ENCODE results near the gene LRCH1. TPM values are rescaled to one million over a fixed set of nuclear protein-coding genes. Genes with fewer than 3 reads are reported as not detected.

Gene LRCH1
- total RNA-seq, 4 donors from 2014 or later = 42.7 to 66.0 (median 53.1) TPM

DNA sequence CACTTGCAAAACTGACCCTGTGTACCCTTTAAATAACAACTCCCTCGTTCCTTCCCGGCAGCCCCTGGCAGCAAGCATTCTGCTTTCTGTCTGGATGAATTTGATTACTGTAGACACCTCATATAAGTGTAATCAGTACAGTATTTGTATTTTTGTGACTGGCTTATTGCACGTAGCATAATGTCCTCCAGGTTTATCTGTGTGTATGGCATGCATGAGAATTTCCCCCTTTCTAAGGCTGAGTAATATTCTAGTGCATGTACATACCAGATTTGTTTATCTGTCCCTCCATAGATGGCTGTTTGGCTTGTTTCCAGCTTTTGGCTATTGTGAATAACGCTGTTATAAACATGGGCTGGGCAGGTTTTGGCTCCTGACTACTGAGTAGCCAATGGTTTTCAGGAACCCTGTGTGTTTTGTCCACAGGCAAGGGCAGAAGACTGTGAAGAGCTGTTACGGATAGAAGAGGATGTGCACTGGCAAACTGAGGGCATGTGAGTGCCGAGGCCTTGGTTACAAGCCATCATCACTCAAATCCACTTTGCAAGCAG, 146.0 kb downstream of the LRCH1 start:
- Histone ChIP-seq H3K27ac (replicated peaks in 1 of 4) (peak overlapping the region; percentile 47 to 66 (median 54)), H3K27me3 (no peaks in the 10 kb centered on the region), H3K4me1 (peaks cover 9 to 31% (median 26%) of the 10 kb centered on the region in 4 donors), H3K9me3 (no peaks in the 10 kb centered on the region), H3K36me3 (peaks cover 0 to 73% (median 49%) of the 10 kb centered on the region in 4 donors), H3K4me3 (no peak overlapping the region)
- TF ChIP-seq POLR2A (IDR thresholded peaks at IDR 0.05; ENCODE audit: low read depth) (no peak), EP300 (IDR thresholded peaks at IDR 0.05) (no peak), POLR2AphosphoS5 (IDR thresholded peaks at IDR 0.05) (no peak)
- TF ChIP-seq, protein P1, sequence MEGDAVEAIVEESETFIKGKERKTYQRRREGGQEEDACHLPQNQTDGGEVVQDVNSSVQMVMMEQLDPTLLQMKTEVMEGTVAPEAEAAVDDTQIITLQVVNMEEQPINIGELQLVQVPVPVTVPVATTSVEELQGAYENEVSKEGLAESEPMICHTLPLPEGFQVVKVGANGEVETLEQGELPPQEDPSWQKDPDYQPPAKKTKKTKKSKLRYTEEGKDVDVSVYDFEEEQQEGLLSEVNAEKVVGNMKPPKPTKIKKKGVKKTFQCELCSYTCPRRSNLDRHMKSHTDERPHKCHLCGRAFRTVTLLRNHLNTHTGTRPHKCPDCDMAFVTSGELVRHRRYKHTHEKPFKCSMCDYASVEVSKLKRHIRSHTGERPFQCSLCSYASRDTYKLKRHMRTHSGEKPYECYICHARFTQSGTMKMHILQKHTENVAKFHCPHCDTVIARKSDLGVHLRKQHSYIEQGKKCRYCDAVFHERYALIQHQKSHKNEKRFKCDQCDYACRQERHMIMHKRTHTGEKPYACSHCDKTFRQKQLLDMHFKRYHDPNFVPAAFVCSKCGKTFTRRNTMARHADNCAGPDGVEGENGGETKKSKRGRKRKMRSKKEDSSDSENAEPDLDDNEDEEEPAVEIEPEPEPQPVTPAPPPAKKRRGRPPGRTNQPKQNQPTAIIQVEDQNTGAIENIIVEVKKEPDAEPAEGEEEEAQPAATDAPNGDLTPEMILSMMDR (IDR thresholded peaks at IDR 0.05) = no peak
- 44% methylated on average over 6 of the region's 6 CpGs for WGBS
- DNase-seq (ENCODE audit: extremely low spot score) = no peak
- intact Hi-C loops (cut with DNase I) = no loop called here

DNA sequence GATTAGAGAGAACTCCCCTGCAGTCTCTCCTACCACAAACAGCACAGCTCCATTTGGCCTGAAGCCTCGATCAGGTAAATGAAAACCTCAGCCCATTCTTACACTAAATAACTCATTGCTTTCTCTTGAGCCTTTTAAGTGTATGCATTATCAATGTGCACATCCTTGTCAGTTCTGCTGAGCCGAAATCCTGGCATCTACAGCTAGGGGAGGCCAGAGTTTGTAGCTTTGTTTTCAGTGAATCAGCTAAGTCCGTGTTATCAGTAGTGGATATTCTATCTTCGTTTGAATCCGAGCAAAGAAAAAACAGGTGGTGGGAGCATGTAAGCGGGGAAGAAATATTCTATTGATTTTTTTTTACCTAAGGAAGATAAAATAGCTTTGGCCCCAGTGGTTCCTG, 159.6 kb downstream of the LRCH1 start:
- H3K4me3 ChIP-seq = no peak overlapping the region
- H3K9me3 ChIP-seq = no peaks in the 10 kb centered on the region
- no peak overlapping the region for H3K27ac ChIP-seq (replicated peaks in 1 of 4)
- intact Hi-C loops (cut with DNase I) = no loop called here
- H3K4me1 ChIP-seq = no peaks in the 10 kb centered on the region
- H3K27me3 ChIP-seq = no peaks in the 10 kb centered on the region
- 75% methylated on average over 6 of the region's 6 CpGs for WGBS
- TF ChIP-seq POLR2AphosphoS5 (IDR thresholded peaks at IDR 0.05) (no peak), POLR2A (IDR thresholded peaks at IDR 0.05; ENCODE audit: low read depth) (no peak), EP300 (IDR thresholded peaks at IDR 0.05) (no peak)
- TF ChIP-seq, protein P1 (IDR thresholded peaks at IDR 0.05) = no peak
- DNase-seq (ENCODE audit: extremely low spot score) = no peak
- peaks cover 15 to 72% (median 43%) of the 10 kb centered on the region in 4 donors for H3K36me3 ChIP-seq

DNA sequence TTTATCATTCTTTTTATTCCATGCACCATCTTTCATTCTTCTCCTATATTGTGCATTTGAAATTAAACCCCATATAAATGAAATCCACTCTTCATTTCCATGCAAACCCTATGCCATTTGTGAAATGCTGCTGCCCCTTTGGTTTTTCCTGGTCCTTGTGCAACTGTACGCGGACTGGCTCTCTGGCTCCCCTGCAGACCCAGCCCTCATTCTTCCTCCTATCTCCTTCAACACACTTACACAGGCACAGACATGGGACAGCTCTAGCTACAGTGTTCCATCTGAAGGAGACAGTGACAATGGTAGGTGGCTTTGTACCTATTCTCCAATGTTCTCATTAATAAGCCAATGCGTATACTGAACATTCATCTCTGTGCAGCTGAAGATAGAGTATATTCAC, 162.4 kb downstream of the LRCH1 start:
- H3K27me3 ChIP-seq = no peaks in the 10 kb centered on the region
- H3K4me3 ChIP-seq = no peak overlapping the region
- no peak for TF ChIP-seq POLR2A (IDR thresholded peaks at IDR 0.05; ENCODE audit: low read depth)
- TF ChIP-seq, protein P1 (IDR thresholded peaks at IDR 0.05) = no peak
- no peak for TF ChIP-seq EP300 (IDR thresholded peaks at IDR 0.05)
- TF ChIP-seq POLR2AphosphoS5 (IDR thresholded peaks at IDR 0.05) = no peak
- peaks cover 15 to 52% (median 26%) of the 10 kb centered on the region in 4 donors for H3K36me3 ChIP-seq
- intact Hi-C loops (cut with DNase I) = no loop called here
- no peak for DNase-seq (ENCODE audit: extremely low spot score)
- no peaks in the 10 kb centered on the region for H3K4me1 ChIP-seq
- WGBS = 90% methylated on average over 3 of the region's 3 CpGs
- H3K9me3 ChIP-seq = no peaks in the 10 kb centered on the region
- no peak overlapping the region for H3K27ac ChIP-seq (replicated peaks in 1 of 4)

DNA sequence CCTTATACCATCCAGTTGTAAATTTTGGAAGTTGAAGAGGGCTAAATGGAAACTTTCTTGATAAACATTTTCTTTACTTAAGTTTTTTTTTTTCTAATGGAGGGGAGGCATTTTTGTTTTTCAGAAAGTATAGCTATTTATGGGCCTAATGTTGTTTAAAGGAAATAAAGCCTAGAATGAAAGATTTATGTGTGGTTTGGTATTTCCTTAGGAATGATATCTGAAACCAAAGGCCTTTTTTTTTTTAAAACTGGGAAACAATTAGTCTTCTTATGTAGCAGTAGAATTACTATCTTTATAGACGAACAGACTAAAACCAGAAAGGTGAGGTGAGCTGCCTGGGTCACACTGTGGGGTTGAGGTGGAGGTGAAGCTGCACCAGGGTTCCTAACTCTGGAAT, 163.9 kb downstream of the LRCH1 start:
- no peak for DNase-seq (ENCODE audit: extremely low spot score)
- Histone ChIP-seq H3K36me3 (peaks cover 7 to 38% (median 18%) of the 10 kb centered on the region in 4 donors), H3K27ac (replicated peaks in 1 of 4) (no peak overlapping the region), H3K9me3 (no peaks in the 10 kb centered on the region), H3K27me3 (no peaks in the 10 kb centered on the region), H3K4me3 (no peak overlapping the region), H3K4me1 (no peaks in the 10 kb centered on the region)
- TF ChIP-seq POLR2AphosphoS5 (IDR thresholded peaks at IDR 0.05) = no peak
- no peak for TF ChIP-seq POLR2A (IDR thresholded peaks at IDR 0.05; ENCODE audit: low read depth)
- TF ChIP-seq, protein P1 (IDR thresholded peaks at IDR 0.05) = no peak
- intact Hi-C loops (cut with DNase I) = no loop called here
- 86% methylated on average over 1 of the region's 1 CpG for WGBS

DNA sequence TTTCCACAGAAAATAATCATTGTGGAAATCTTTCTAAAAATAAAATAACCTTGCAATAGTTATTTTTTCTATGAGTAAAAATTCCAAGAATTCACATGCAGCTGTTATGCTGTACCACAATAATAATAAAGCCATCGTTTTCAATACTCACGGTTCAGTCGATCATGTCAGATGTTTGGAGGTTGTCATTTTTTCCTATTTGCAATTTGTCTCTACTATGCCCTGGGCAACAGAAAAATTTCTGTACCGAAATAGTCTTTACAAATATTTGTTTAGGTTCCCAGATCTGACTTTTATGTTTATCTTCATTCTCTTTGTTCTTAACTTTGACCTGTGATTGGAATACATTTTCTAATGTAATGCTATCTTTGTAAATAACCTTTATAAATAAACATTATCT, 164.3 kb downstream of the LRCH1 start:
- Histone ChIP-seq H3K36me3 (peaks cover 5 to 34% (median 17%) of the 10 kb centered on the region in 4 donors), H3K9me3 (no peaks in the 10 kb centered on the region), H3K4me3 (no peak overlapping the region), H3K4me1 (no peaks in the 10 kb centered on the region), H3K27me3 (no peaks in the 10 kb centered on the region), H3K27ac (replicated peaks in 1 of 4) (no peak overlapping the region)
- intact Hi-C loops (cut with DNase I) = no loop called here
- 80% methylated on average over 4 of the region's 4 CpGs for WGBS
- no peak for DNase-seq (ENCODE audit: extremely low spot score)
- TF ChIP-seq POLR2A (IDR thresholded peaks at IDR 0.05; ENCODE audit: low read depth) (no peak), EP300 (IDR thresholded peaks at IDR 0.05) (no peak), POLR2AphosphoS5 (IDR thresholded peaks at IDR 0.05) (no peak)
- TF ChIP-seq, protein P1 (IDR thresholded peaks at IDR 0.05) = no peak

Data from esophagus muscularis mucosa (tissue), 4 donors.